Breast epithelium (tissue), 3 donors: ENCODE data around the gene DGKI.

ENCODE experiments used
- POLR2A ChIP-seq: fragments of 450-650 bp; IDR thresholded peaks from one replicate; pipeline ENCODE4 v1.6.1; 2016; ENCODE audit warnings: antibody characterized with exemption, mild to moderate bottlenecking, moderate library complexity
- POLR2AphosphoS5 ChIP-seq, 3 donors: sonication (generic); formaldehyde crosslinking; IDR thresholded peaks; one replicate each; pipeline ENCODE4 v1.6.1; 2017; ENCODE audit warnings: antibody characterized with exemption in 3 of 3
- TF ChIP-seq, protein P1 (sequence below), 3 donors: fragments of 450-650 bp; IDR thresholded peaks; one replicate each; pipeline ENCODE4 v1.5.1; 2016 to 2017; ENCODE audit warnings: antibody characterized with exemption in 3 of 3, mild to moderate bottlenecking in 3 of 3, moderate library complexity in 3 of 3

DNA sequence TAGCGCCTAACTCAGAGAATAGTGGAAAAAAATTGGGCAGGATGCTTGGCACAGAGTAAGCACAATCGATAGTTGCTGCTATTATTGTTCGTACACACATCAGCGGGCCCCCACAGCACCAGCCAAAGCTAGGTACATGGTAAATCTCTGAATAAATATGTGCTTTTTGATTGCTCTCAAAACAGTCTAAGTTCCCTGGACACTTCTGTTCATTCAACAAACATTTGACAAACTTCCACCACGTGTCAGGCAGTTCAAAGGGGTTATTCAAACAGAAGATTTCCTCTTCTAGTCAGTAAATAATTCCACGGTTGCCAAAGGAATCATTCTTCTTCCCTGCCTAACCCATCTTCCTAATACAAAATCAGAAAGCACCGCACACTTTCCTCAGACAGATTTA lies 150.8 kb downstream of the DGKI start:
- TF ChIP-seq, protein P1, sequence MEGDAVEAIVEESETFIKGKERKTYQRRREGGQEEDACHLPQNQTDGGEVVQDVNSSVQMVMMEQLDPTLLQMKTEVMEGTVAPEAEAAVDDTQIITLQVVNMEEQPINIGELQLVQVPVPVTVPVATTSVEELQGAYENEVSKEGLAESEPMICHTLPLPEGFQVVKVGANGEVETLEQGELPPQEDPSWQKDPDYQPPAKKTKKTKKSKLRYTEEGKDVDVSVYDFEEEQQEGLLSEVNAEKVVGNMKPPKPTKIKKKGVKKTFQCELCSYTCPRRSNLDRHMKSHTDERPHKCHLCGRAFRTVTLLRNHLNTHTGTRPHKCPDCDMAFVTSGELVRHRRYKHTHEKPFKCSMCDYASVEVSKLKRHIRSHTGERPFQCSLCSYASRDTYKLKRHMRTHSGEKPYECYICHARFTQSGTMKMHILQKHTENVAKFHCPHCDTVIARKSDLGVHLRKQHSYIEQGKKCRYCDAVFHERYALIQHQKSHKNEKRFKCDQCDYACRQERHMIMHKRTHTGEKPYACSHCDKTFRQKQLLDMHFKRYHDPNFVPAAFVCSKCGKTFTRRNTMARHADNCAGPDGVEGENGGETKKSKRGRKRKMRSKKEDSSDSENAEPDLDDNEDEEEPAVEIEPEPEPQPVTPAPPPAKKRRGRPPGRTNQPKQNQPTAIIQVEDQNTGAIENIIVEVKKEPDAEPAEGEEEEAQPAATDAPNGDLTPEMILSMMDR (IDR thresholded peaks at IDR 0.05): no peak
- TF ChIP-seq POLR2AphosphoS5 (IDR thresholded peaks at IDR 0.05) (no peak), POLR2A (no peak)
